Gastrocnemius medialis (tissue), 4 donors: ENCODE data around the gene TLX2.

Experiments used
- POLR2A ChIP-seq, 2 donors: fragments of 450-650 bp; IDR thresholded peaks; one replicate each; pipeline ENCODE4 v1.6.1; 2017; ENCODE audit warnings: antibody characterized with exemption in 2 of 2, mild to moderate bottlenecking in 2 of 2, moderate library complexity in 2 of 2
- TF ChIP-seq, protein P1 (sequence below), 5 experiments: fragments of 450-650 bp in 3 of 5; fragments of 200-600 bp in 2 of 5; sonication (generic) in 2 of 5; IDR thresholded peaks in 4 of 5; conservative IDR thresholded peaks in 1 of 5; 1 replicate in 4 of 5; 2 replicates in 1 of 5; pipeline ENCODE4 v1.5.1; 2016 to 2019; ENCODE audit warnings: antibody characterized with exemption in 5 of 5, mild to moderate bottlenecking in 3 of 5, moderate library complexity in 3 of 5

DNA sequence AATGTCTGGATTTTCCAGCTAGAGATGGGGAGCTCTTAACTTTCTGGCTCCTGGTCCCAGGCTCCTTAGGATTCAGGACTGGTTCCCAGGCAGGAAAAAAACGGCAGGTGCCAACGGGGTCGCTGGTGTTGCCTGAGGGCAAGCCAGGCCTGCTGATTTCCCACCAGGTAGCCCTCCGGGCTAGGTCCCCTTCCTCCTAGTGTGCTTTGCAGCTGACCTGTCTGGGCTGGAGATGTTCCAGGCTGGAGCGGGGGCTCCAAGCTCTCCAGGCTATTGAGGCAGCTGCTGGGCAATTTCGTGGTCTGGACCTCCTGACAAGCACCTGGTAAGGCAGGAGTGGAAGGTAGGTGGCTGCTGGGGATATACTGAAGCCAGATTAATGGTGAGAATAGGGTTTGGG, 39.8 kb upstream of the TLX2 start:
- TF ChIP-seq, protein P1, sequence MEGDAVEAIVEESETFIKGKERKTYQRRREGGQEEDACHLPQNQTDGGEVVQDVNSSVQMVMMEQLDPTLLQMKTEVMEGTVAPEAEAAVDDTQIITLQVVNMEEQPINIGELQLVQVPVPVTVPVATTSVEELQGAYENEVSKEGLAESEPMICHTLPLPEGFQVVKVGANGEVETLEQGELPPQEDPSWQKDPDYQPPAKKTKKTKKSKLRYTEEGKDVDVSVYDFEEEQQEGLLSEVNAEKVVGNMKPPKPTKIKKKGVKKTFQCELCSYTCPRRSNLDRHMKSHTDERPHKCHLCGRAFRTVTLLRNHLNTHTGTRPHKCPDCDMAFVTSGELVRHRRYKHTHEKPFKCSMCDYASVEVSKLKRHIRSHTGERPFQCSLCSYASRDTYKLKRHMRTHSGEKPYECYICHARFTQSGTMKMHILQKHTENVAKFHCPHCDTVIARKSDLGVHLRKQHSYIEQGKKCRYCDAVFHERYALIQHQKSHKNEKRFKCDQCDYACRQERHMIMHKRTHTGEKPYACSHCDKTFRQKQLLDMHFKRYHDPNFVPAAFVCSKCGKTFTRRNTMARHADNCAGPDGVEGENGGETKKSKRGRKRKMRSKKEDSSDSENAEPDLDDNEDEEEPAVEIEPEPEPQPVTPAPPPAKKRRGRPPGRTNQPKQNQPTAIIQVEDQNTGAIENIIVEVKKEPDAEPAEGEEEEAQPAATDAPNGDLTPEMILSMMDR (IDR thresholded peaks at IDR 0.05 in 4 of 5, conservative IDR thresholded peaks at IDR 0.05 in 1 of 5): no peak
- no peak for TF ChIP-seq POLR2A (IDR thresholded peaks at IDR 0.05)
